Smooth muscle cell (in vitro differentiated cells): ENCODE data around the gene ZYX. TPM values are rescaled to one million over a fixed set of nuclear protein-coding genes. Genes with fewer than 3 reads are reported as not detected.

Experiments
- DNase-seq: peaks from one replicate; lab custom pipeline; 2025; ENCODE audit not compliant: unreplicated experiment; lab: John Stamatoyannopoulos, UW
- H2AFZ ChIP-seq: fragments of 200-600 bp; sonication (generic); 2 replicates; pipeline ENCODE4 v1.6.0; 2016; ENCODE audit warnings: antibody characterized with exemption, low read depth, mild to moderate bottlenecking
- H3F3A ChIP-seq: fragments of 200-600 bp; sonication (generic); 2 replicates; pipeline ENCODE4 v1.6.0; 2017; ENCODE audit warnings: antibody characterized with exemption, low read depth
- H3K27ac ChIP-seq: fragments of 200-600 bp; sonication (generic); 2 replicates; pipeline ENCODE4 v1.5.1; 2016; ENCODE audit warnings: low read depth, mild to moderate bottlenecking
- H3K27me3 ChIP-seq: fragments of 200-600 bp; sonication (generic); 2 replicates; pipeline ENCODE4 v1.6.1; 2016; ENCODE audit warnings: low read depth, mild to moderate bottlenecking
- H3K36me3 ChIP-seq: fragments of 200-600 bp; sonication (generic); 2 replicates; pipeline ENCODE4 v1.5.1; 2016; ENCODE audit warnings: low read depth
- H3K4me1 ChIP-seq: fragments of 200-600 bp; sonication (generic); 2 replicates; pipeline ENCODE4 v1.5.1; 2016; ENCODE audit warnings: low read depth
- H3K4me2 ChIP-seq: fragments of 200-600 bp; sonication (generic); 2 replicates; pipeline ENCODE4 v1.6.0; 2016; ENCODE audit warnings: mild to moderate bottlenecking
- H3K4me3 ChIP-seq: fragments of 200-600 bp; sonication (generic); 2 replicates; pipeline ENCODE4 v1.5.1; 2016; ENCODE audit warnings: mild to moderate bottlenecking
- H3K79me2 ChIP-seq: fragments of 200-600 bp; sonication (generic); 2 replicates; pipeline ENCODE4 v1.6.0; 2016; ENCODE audit warnings: low read depth, mild to moderate bottlenecking
- H3K9ac ChIP-seq: fragments of 200-600 bp; sonication (generic); 2 replicates; pipeline ENCODE4 v1.6.0; 2016; ENCODE audit warnings: low read depth
- H3K9me3 ChIP-seq: fragments of 200-600 bp; sonication (generic); replicated peaks from 2 replicates; pipeline ENCODE4 v1.5.1; 2016; ENCODE audit warnings: low read depth
- H4K20me1 ChIP-seq: fragments of 200-600 bp; sonication (generic); 2 replicates; pipeline ENCODE4 v1.6.0; 2016; ENCODE audit warnings: low read depth
- WGBS: methylation state at CpG from one replicate; pipeline ENCODE4 v1.1.7; 2016; ENCODE audit warnings: low lambda C conversion rate; 5-methylcytosine and 5-hydroxymethylcytosine counted together
- polyA plus RNA-seq: library from polyadenylated mRNA; unstranded; fragments of >200 nt; fragmentation: Nextera tagmentation; extraction: Ambion mirVana; gene quantifications from 2 replicates; pipeline ENCODE4 v1.2.1, GENCODE V29; 2016
- total RNA-seq: library from RNA; depleted of rRNA; stranded (reverse); fragments of >200 nt; gene quantifications from 2 replicates; pipeline ENCODE4 v1.2.3, GENCODE V29; 2014
- TF ChIP-seq, protein P1 (sequence below): fragments of 200-600 bp; sonication (generic); IDR thresholded peaks from 2 replicates; pipeline ENCODE4 v1.5.1; 2017; ENCODE audit warnings: borderline replicate concordance, mild to moderate bottlenecking, antibody characterized with exemption; ENCODE audit not compliant: insufficient read depth, poor library complexity, severe bottlenecking

The ZYX gene
- total and polyA plus RNA-seq, 2 experiments from 2014 or later: 71.1 to 322 TPM

DNA sequence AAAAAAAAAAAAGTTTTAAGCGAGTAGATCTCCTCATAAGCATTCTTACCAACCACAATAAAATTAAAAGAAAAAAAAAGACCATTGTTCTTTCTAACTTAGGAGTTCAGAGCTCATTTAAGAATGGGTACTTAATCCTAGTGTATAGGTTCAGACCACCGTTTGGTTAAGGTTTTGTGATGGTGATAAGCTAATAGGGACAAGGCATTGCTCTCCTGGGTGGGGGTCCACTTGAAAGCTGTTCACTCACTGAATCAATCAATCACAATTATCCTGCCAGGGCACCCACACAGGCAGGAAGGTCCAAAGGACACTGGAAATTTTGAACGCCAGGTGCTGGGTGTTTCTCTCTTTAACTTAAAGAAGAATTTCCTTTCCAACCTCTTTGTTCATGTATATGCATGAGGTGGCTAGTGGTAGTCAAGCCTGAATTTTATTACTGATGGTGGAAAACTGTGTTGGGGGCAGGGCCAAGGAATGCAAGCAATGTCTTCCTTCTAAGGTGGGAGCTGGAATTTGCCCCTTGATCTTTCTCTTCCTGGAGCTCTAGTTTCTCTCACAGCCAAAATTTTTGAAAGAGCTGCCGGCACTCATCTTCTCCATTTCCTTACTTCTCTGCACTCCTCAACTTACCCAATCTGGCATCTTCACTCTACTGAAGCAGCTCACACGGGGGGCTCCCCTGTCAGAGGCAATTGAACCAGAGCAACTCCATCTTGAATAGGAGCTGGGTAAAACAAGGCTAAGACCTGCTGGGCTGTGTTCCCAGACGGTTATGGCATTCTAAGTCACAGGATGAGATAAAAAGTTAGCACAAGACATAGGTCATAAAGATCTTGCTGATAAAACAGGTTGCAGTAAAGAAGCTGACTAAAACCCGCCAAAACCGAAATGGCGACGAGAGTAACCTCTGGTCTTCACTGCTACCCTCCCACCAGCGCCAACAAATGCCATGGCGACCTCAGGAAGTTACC is 11.2 kb upstream of the ZYX start:
- Histone ChIP-seq H3K9ac (no peak overlapping the region), H3F3A (no peaks in the 10 kb centered on the region), H3K4me2 (no peak overlapping the region), H3K9me3 (no peaks in the 10 kb centered on the region), H3K36me3 (no peaks in the 10 kb centered on the region), H3K4me1 (peaks cover 7% of the 10 kb centered on the region), H3K79me2 (no peaks in the 10 kb centered on the region), H4K20me1 (no peaks in the 10 kb centered on the region), H3K27me3 (peaks cover 20% of the 10 kb centered on the region), H3K27ac (no peak overlapping the region), H3K4me3 (no peak overlapping the region), H2AFZ (no peak overlapping the region)
- TF ChIP-seq, protein P1, sequence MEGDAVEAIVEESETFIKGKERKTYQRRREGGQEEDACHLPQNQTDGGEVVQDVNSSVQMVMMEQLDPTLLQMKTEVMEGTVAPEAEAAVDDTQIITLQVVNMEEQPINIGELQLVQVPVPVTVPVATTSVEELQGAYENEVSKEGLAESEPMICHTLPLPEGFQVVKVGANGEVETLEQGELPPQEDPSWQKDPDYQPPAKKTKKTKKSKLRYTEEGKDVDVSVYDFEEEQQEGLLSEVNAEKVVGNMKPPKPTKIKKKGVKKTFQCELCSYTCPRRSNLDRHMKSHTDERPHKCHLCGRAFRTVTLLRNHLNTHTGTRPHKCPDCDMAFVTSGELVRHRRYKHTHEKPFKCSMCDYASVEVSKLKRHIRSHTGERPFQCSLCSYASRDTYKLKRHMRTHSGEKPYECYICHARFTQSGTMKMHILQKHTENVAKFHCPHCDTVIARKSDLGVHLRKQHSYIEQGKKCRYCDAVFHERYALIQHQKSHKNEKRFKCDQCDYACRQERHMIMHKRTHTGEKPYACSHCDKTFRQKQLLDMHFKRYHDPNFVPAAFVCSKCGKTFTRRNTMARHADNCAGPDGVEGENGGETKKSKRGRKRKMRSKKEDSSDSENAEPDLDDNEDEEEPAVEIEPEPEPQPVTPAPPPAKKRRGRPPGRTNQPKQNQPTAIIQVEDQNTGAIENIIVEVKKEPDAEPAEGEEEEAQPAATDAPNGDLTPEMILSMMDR: no peak
- 61% methylated on average over 12 of the region's 12 CpGs for WGBS
- no peak for DNase-seq

DNA sequence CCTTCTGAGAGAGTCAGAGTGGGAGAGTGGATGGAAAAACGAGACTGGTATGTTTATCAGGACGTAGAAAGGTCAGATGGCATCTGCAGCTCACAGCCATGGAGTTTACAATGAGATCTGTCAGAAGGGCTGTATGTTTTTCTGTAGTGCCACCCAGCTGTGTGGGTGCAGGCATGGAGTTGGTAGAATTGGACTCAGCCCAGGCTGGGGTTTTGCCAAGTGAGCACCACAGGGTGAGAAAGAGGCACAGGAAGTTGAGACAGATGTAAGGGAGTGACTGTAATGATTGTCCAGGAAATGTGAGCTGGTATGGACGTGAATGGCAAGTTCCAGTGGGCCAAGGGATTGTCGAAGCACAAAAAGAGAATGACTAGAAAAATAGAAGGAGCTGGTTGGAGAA is 9.1 kb upstream of the ZYX start:
- H2AFZ ChIP-seq: no peak overlapping the region

DNA sequence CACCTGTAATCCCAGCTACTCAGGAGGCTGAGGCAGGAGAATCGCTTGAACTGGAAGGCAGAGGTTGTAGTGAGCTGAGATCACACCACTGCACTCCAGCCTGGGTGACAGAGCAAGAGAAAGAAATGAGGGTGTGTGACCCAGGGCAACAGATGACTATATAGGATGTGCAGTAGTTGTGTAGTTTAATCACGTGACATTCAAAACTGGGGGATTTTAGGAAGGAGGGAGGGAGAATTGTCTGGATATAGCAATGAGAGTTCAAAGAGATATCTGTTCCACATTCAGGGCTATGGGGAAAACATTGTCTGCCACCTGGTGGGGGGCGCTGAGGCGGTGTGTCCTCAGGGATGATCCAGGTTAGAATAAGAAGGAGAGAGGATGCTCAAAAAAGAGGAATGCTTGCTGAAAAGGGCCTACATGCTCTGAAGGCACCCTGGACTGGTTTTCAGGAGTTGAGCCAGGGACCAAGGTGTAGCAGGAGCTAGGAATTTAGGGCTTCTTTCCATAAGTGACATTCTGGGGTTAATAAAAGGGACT is 7.8 kb upstream of the ZYX start:
- Histone ChIP-seq H3K4me1 (peaks cover 7% of the 10 kb centered on the region), H3K4me3 (no peak overlapping the region), H3K9ac (no peak overlapping the region), H3K4me2 (no peak overlapping the region), H4K20me1 (no peaks in the 10 kb centered on the region), H3K27me3 (no peaks in the 10 kb centered on the region), H3K36me3 (no peaks in the 10 kb centered on the region), H3K79me2 (peaks cover 8% of the 10 kb centered on the region), H3K9me3 (no peaks in the 10 kb centered on the region), H3F3A (no peaks in the 10 kb centered on the region), H2AFZ (no peak overlapping the region), H3K27ac (no peak overlapping the region)
- DNase-seq: no peak
- TF ChIP-seq, protein P1: no peak
- WGBS: 87% methylated on average over 4 of the region's 4 CpGs

More for the DNA sequence above, 9.1 kb upstream of the ZYX start:
- Histone ChIP-seq H3K9me3 (no peaks in the 10 kb centered on the region), H3K4me1 (peaks cover 7% of the 10 kb centered on the region), H3K27ac (no peak overlapping the region), H3K79me2 (no peaks in the 10 kb centered on the region), H3K4me2 (no peak overlapping the region), H4K20me1 (no peaks in the 10 kb centered on the region), H3K27me3 (no peaks in the 10 kb centered on the region), H3K4me3 (no peak overlapping the region), H3F3A (no peaks in the 10 kb centered on the region), H3K36me3 (no peaks in the 10 kb centered on the region), H3K9ac (no peak overlapping the region)
- WGBS: 83% methylated on average over 4 of the region's 4 CpGs
- no peak for DNase-seq
- TF ChIP-seq, protein P1: no peak
